GM06990 (cell line): ENCODE data around the gene GRAMD1A.
"Not testable (repeated sequence)": the region's sequence is repeated elsewhere in the genome, so short reads cannot be mapped to it uniquely, and the experiment has no call there.

Source experiments
- DNase-seq: peaks from one replicate; pipeline ENCODE4 v3.0.0-alpha.2; 2011; ENCODE audit not compliant: insufficient read length; ENCODE audit errors: extremely low read depth
- H3K27me3 ChIP-seq: replicated peaks from 2 replicates; pipeline ENCODE4 v1.6.0; 2011; ENCODE audit warnings: low read length; ENCODE audit not compliant: control insufficient read depth, insufficient read depth
- H3K36me3 ChIP-seq: 2 replicates; pipeline ENCODE4 v1.5.1; 2011; ENCODE audit warnings: low read length; ENCODE audit not compliant: control insufficient read depth, insufficient read depth
- H3K4me3 ChIP-seq: replicated peaks from 2 replicates; pipeline ENCODE4 v1.5.1; 2011; ENCODE audit warnings: low read depth, mild to moderate bottlenecking, control low read depth, low read length
- CTCF ChIP-seq: IDR thresholded peaks from 2 replicates; pipeline ENCODE4 v1.5.1; 2011; ENCODE audit warnings: low read length, control low read depth, mild to moderate bottlenecking, inconsistent platforms; ENCODE audit not compliant: insufficient read depth, poor library complexity, severe bottlenecking

The GRAMD1A gene

GRCh38 chr19:35006342-35006998, 6.3 kb downstream of the GRAMD1A start:
- Histone ChIP-seq H3K4me3 (no peak overlapping the region), H3K36me3 (peaks cover 32% of the 10 kb centered on the region)
- DNase-seq = no peak

GRCh38 chr19:35006999-35007365, 6.9 kb downstream of the GRAMD1A start:
- no peak for TF ChIP-seq CTCF
- no peak for DNase-seq
- no peak overlapping the region for H3K4me3 ChIP-seq
- H3K27me3 ChIP-seq = no peaks in the 10 kb centered on the region
- peaks cover 35% of the 10 kb centered on the region for H3K36me3 ChIP-seq

More at GRCh38 chr19:35006342-35006998, 6.3 kb downstream of the GRAMD1A start:
- no peak for TF ChIP-seq CTCF
- no peaks in the 10 kb centered on the region for H3K27me3 ChIP-seq

- H3K36me3 ChIP-seq = peaks cover 37% of the 10 kb centered on the region
- H3K27me3 ChIP-seq = not testable (repeated sequence)
Observed at GRCh38 chr19:35007427-35007826, 7.3 kb downstream of the GRAMD1A start.

GRCh38 chr19:35008891-35009341, 8.8 kb downstream of the GRAMD1A start:
- Histone ChIP-seq H3K4me3 (no peak overlapping the region), H3K27me3 (no peaks in the 10 kb centered on the region), H3K36me3 (peaks cover 37% of the 10 kb centered on the region)
- no peak for DNase-seq
- TF ChIP-seq CTCF = no peak

More at GRCh38 chr19:35007427-35007826, 7.3 kb downstream of the GRAMD1A start:
- H3K4me3 ChIP-seq, DNase-seq: not testable (repeated sequence)

- H3K36me3 ChIP-seq = peaks cover 37% of the 10 kb centered on the region
- no peak overlapping the region for H3K4me3 ChIP-seq
- TF ChIP-seq CTCF = no peak
- DNase-seq = no peak
- H3K27me3 ChIP-seq = no peaks in the 10 kb centered on the region
Observed at GRCh38 chr19:35009424-35010415, 9.6 kb downstream of the GRAMD1A start.
